Uterus (tissue), 4 donors: Measurements from ENCODE around the gene ASPG. TPM values are rescaled to one million over a fixed set of nuclear protein-coding genes. Genes with fewer than 3 reads are reported as not detected.
A peak's percentile ranks its signal among the peaks of the same experiment; 100 is the strongest.

Experiments
- DNase-seq, 2 donors: peaks; one replicate each; pipeline ENCODE4 v3.0.0-alpha.2; 2019 to 2020
- H3K27ac ChIP-seq, 2 donors: fragments of 200-600 bp; sonication (generic); 1 replicate in 1 of 2; 2 replicates in 1 of 2; pipeline ENCODE4 v1.5.1; 2016 to 2018
- H3K27me3 ChIP-seq, 2 donors: fragments of 200-600 bp; sonication (generic); one replicate each; pipeline ENCODE4 v1.5.1; 2018 to 2019; ENCODE audit warnings: control low read depth in 1 of 2
- H3K36me3 ChIP-seq, 2 donors: fragments of 200-600 bp; sonication (generic); one replicate each; pipeline ENCODE4 v1.5.1; 2019; ENCODE audit warnings: control low read depth in 1 of 2
- H3K4me1 ChIP-seq, 2 donors: fragments of 200-600 bp; sonication (generic); one replicate each; pipeline ENCODE4 v1.5.1; 2018 to 2019; ENCODE audit warnings: control low read depth in 1 of 2
- H3K4me3 ChIP-seq, 2 donors: fragments of 200-600 bp; sonication (generic); 1 replicate in 1 of 2; 2 replicates in 1 of 2; pipeline ENCODE4 v1.5.1; 2018 to 2019; ENCODE audit warnings: mild to moderate bottlenecking in 1 of 2
- H3K9me3 ChIP-seq, 2 donors: fragments of 200-600 bp; sonication (generic); one replicate each; pipeline ENCODE4 v1.5.1; 2019; ENCODE audit warnings: control low read depth in 1 of 2
- POLR2A ChIP-seq, 2 donors: fragments of 450-650 bp; IDR thresholded peaks; one replicate each; pipeline ENCODE4 v1.6.1; 2016; ENCODE audit warnings: antibody characterized with exemption in 2 of 2, mild to moderate bottlenecking in 1 of 2, moderate library complexity in 1 of 2
- intact Hi-C: fragments of 100-400 bp; cut with DNase I; formaldehyde crosslinking; loops from one replicate; pipeline ENCODE4 v1.15.1; 2023; ENCODE audit warnings: low total_unique reads
- total RNA-seq, 4 donors: library from RNA; depleted of rRNA in 3 of 4; stranded (reverse); fragments of >200 nt in 3 of 4; gene quantifications; one replicate each; pipeline versions ENCODE4 v1.1.0 to v1.2.4, GENCODE V29; 2014 to 2023
- TF ChIP-seq, protein P1 (sequence below), 4 experiments: fragments of 200-600 bp in 2 of 4; fragments of 450-650 bp in 2 of 4; sonication (generic) in 2 of 4; IDR thresholded peaks; one replicate each; pipeline ENCODE4 v1.5.1; 2016 to 2019; ENCODE audit warnings: antibody characterized with exemption in 4 of 4, mild to moderate bottlenecking in 2 of 4, moderate library complexity in 1 of 4
- donor health status: DM: yes; HTN: yes; CAD: no.

ASPG gene
- total RNA-seq, 4 donors from 2014 or later = 0.41 to 16.2 (median 0.51) TPM; not detected in 1

GRCh38 chr14:104139460-104140212, 54.1 kb downstream of the ASPG start:
- peak overlapping the region; percentile 13 to 50 for H3K4me3 ChIP-seq
- no peak for TF ChIP-seq POLR2A (IDR thresholded peaks at IDR 0.05)
- TF ChIP-seq, protein P1, sequence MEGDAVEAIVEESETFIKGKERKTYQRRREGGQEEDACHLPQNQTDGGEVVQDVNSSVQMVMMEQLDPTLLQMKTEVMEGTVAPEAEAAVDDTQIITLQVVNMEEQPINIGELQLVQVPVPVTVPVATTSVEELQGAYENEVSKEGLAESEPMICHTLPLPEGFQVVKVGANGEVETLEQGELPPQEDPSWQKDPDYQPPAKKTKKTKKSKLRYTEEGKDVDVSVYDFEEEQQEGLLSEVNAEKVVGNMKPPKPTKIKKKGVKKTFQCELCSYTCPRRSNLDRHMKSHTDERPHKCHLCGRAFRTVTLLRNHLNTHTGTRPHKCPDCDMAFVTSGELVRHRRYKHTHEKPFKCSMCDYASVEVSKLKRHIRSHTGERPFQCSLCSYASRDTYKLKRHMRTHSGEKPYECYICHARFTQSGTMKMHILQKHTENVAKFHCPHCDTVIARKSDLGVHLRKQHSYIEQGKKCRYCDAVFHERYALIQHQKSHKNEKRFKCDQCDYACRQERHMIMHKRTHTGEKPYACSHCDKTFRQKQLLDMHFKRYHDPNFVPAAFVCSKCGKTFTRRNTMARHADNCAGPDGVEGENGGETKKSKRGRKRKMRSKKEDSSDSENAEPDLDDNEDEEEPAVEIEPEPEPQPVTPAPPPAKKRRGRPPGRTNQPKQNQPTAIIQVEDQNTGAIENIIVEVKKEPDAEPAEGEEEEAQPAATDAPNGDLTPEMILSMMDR (IDR thresholded peaks at IDR 0.05) = no peak
- H3K4me1 ChIP-seq = peaks cover 0 to 24% of the 10 kb centered on the region in 2 donors
- intact Hi-C loops = loop anchor here (10.0 kb wide), 1 partner anchor 425 kb away; no protein-coding TSS in a partner anchor
- no peak overlapping the region for H3K27ac ChIP-seq
- no peaks in the 10 kb centered on the region for H3K27me3 ChIP-seq
- H3K36me3 ChIP-seq = no peaks in the 10 kb centered on the region
- no peak for DNase-seq
- H3K9me3 ChIP-seq = no peaks in the 10 kb centered on the region

DNA sequence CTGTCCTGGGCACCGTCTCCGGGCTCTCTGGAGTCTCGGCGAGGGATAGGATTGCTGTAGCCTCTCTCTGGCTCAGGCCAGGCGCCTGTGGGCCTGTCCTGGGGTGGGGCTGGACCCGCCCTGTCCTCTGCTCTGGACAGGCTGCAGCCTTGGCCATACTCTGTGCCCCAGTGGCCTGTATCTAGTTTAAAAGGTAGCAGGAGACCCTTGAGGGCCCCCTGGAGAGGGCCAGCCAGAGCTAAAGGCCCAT, 54.6 kb downstream of the ASPG start:
- Histone ChIP-seq H3K36me3 (no peaks in the 10 kb centered on the region), H3K27me3 (no peaks in the 10 kb centered on the region), H3K9me3 (no peaks in the 10 kb centered on the region), H3K4me1 (peaks cover 0 to 24% of the 10 kb centered on the region in 2 donors), H3K27ac (no peak overlapping the region), H3K4me3 (no peak overlapping the region)
- intact Hi-C loops = no loop called here
- TF ChIP-seq, protein P1 (IDR thresholded peaks at IDR 0.05) = no peak
- no peak for TF ChIP-seq POLR2A (IDR thresholded peaks at IDR 0.05)
- no peak for DNase-seq

DNA sequence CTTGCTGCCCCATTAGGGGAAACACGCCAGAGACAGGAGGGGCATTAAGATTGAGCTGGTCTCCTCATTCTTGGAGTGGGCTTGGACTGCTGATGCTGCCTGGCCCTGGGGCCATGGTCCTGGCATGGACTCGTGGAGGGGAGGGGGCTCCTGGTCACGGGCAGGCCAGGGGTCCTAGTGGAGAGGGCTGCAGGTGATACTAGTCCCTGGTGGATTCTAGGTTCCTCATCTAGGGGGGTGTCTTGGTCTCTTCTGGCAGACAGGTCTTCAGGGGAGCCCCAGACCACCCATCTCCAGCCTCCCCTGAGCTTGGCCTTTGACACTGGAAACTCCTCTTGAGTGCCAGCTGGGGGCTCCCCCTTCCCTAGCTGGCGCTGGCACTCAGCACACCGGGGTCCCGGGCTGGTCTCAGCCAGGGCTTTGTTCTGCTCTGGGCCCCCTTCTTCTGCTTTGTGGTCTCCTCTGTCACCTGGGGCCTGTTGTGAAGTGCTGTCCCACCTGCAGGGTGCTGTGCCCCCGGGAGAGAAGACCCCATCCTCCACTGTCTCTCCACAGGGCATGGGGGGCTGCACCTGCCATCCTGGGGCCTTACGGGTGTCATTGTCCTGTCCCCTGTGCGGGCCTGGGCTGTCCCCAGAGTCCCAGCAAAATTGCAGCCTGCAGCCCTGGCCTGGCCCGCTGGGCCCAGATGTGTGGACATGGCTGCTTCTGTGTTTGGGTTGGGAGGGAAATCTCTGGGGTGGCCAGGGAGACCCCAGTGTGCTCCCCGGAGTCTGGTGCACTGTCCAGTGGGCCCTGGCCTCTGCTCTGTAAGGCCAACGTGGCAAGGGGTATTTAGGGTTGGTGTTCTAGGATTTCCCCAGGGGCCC, 55.2 kb downstream of the ASPG start:
- no peaks in the 10 kb centered on the region for H3K36me3 ChIP-seq
- H3K27me3 ChIP-seq = no peaks in the 10 kb centered on the region
- H3K9me3 ChIP-seq = no peaks in the 10 kb centered on the region
- no peak for DNase-seq
- TF ChIP-seq, protein P1 (IDR thresholded peaks at IDR 0.05) = no peak
- no peak for TF ChIP-seq POLR2A (IDR thresholded peaks at IDR 0.05)
- intact Hi-C loops = no loop called here
- peaks cover 0 to 24% of the 10 kb centered on the region in 2 donors for H3K4me1 ChIP-seq
- H3K27ac ChIP-seq = no peak overlapping the region
- H3K4me3 ChIP-seq = no peak overlapping the region

DNA sequence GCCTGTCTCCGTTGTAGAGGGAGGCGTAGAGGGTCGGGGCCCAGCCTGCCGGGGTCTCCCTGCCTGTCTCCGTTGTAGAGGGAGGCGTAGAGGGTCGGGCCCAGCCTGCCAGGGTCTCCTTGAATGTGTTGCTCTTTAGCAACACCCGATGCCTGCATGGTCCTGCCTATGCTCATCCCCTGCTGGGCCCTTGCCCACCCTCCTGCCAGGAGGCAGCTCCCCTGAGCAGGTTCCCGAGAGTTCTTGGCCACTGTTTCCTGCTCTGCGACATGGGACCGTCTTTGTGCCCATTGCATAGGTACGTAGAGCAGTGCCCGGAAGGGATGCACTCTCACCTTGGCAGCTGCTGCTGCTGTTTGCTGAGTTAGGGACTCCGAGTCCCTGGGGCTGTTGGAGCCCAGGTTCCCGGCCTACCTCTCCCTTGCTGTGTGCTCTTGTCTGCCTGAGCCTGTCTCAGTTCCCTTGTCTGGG, 56.2 kb downstream of the ASPG start:
- no peak for TF ChIP-seq POLR2A (IDR thresholded peaks at IDR 0.05)
- TF ChIP-seq, protein P1 (IDR thresholded peaks at IDR 0.05) = no peak
- H3K9me3 ChIP-seq = no peaks in the 10 kb centered on the region
- H3K36me3 ChIP-seq = no peaks in the 10 kb centered on the region
- H3K4me1 ChIP-seq = peaks cover 0 to 21% of the 10 kb centered on the region in 2 donors
- DNase-seq = no peak
- no peak overlapping the region for H3K27ac ChIP-seq
- intact Hi-C loops = no loop called here
- H3K4me3 ChIP-seq = no peak overlapping the region
- no peaks in the 10 kb centered on the region for H3K27me3 ChIP-seq
